ENCODE measurements around the gene KCND3. TPM values are rescaled to one million over a fixed set of nuclear protein-coding genes. Genes with fewer than 3 reads are reported as not detected.

The KCND3 gene
- total RNA-seq, 2 experiments from 2014 or later = not detected

DNA sequence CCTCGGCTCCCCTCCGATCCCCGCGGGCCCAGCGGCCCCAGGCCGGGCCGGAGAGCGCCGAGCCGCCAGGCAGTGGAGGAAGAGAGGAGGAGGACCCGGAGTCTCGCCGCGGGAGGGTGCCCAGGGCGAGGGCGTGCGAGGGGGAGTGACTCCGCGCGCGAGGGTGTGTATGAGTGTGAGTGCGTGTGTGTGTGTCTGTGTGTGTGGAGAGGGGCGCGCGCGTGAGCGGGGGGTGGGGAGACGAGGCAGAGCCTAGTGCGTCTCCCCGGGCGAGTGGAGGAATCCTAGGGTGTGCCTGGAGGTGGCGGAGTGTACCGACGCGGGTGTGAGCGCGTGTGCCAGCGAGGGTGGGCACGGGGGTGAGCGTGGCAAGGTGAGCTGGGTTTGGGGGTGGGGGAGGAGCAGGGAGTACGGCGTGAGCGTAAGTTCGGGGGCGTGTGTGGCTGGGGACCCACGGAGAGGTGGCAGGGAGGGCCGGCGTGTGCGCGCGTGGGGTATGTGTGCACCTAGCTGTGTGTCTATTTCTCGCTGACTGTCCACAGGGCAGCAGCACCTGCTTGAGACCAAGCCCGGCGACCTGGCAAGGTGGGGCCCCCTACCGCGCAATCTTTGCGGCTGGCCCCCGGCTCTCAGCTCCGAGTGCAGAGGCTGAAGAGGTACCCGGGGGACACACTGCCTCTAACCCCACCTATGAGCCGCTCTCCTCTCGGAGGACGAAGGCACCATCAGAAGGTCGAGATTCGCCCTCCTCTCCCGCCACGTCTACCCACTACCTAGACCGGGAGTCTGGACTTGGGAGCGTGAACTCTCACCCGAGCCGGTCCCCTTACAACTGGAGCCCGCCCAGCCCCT is 784 bp upstream of the KCND3 start:
- POLR2A ChIA-PET = no interaction called here
- CTCF ChIA-PET = no interaction called here

DNA sequence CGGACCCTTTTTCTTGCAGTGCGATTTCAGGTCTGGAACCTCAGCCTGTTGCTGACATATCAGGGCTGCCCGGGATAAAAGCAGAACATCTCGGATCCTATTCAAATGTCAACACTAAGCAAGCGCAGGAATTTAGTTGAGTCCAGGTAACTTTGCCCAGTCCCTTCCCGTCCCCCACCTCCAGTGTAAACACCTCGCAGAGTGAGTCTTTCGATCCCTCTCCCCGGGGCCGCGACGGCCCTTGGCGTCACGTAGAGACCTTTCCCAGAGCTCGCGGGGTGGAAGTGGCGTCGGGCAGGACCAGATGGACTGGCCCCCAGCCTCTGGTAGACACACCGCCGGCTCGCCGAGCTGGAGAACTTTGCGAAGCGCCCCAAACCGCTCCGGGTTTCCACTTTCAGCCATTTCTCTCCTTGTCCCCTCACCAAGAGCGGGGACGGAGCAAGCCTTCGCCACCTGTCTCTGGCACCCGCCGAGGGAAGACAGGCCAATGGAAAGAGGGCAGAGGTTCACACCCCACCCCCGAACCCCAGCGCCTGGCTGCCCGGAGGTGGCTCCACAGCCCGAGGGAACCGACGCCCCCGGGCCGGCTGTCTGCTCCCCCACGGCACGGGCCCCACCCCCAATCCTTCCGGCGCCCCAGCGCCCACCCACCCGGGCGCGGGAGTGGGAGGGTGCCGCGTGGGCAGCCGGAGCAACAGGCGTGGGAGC is 570 bp downstream of the KCND3 start:
- ChIA-PET CTCF (no interaction called here), POLR2A (no interaction called here)

GRCh38 chr1:111988377-111988742 is 1.1 kb downstream of the KCND3 start:
- CTCF ChIA-PET = no interaction called here

GRCh38 chr1:111987502-111987901 is 2.0 kb downstream of the KCND3 start:
- ChIA-PET POLR2A (no interaction called here), CTCF (no interaction called here)

More at GRCh38 chr1:111988377-111988742, 1.1 kb downstream of the KCND3 start:
- POLR2A ChIA-PET = no interaction called here

DNA sequence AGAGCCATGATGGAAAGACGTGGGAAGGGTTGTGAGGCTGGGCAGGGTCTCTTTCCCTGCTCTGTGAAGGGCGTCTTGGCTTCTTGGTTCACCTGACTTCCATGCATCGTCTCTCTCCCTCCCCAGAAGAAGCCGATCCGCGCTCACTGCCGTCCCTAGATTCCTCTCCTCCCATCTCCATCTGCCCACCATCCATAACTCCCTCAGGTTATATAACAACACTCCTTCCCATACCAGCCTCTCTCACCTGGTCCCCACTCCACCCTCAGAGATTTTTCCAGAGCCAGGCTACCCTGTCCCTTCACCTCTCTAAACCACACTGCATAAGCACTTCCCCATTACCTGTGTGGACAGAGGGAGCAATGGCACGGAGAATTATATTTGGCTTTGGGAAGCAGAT is 6.0 kb downstream of the KCND3 start:
- ChIA-PET POLR2A (no interaction called here), CTCF (no interaction called here)

GRCh38 chr1:111982428-111982827 is 7.0 kb downstream of the KCND3 start:
- CTCF ChIA-PET = no interaction called here
- POLR2A ChIA-PET = no interaction called here

GRCh38 chr1:111981871-111982270 is 7.6 kb downstream of the KCND3 start:
- ChIA-PET POLR2A (no interaction called here), CTCF (no interaction called here)

DNA sequence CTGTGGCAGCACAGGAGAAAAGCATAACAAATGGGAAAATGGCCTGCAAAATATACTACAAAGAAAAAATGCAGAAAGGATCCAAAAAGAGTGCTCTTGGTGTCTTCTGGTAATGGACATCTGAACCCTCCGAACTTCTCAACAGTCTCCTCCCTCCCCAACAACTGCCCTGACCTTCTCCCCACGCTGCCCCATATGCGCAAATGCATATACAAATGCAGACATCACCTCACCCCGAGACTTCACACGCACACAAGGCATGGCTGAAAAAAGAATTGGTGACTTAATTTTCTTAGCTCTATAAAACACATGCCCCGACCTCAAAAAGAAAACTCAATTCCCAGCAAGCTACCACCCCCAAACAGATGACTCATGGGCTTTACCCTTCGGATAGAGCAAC is 8.4 kb downstream of the KCND3 start:
- ChIA-PET CTCF (no interaction called here), POLR2A (no interaction called here)

GRCh38 chr1:111980686-111981085 is 8.8 kb downstream of the KCND3 start:
- POLR2A ChIA-PET = no interaction called here
- CTCF ChIA-PET = no interaction called here

GRCh38 chr1:111978695-111979094 is 10.8 kb downstream of the KCND3 start:
- CTCF ChIA-PET = no interaction called here
- POLR2A ChIA-PET = no interaction called here

DNA sequence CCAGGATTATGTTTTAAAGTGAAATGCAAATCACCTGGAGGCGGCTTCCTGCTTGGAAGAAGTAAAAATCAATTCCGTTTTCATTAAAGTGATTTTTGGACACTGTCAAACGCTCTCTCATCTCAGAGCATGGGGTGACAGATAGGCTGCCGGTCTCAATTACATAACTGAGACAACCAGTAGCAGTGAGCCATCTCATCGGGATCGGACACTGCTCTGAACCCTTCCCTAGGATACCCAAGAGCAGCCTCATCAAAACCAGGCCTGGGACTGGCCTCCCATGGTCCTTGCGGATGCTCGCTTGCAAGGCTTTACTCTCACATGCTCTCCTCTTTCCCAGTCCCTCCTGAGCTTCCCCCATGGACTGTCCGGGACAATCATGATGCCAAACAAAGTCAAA is 12.1 kb downstream of the KCND3 start:
- ChIA-PET POLR2A (no interaction called here), CTCF (no interaction called here)

GRCh38 chr1:111976842-111977241 is 12.6 kb downstream of the KCND3 start:
- ChIA-PET CTCF (no interaction called here), POLR2A (no interaction called here)

- POLR2A ChIA-PET = no interaction called here
These were observed 13.1 kb downstream of the KCND3 start for GRCh38 chr1:111976332-111976731.

DNA sequence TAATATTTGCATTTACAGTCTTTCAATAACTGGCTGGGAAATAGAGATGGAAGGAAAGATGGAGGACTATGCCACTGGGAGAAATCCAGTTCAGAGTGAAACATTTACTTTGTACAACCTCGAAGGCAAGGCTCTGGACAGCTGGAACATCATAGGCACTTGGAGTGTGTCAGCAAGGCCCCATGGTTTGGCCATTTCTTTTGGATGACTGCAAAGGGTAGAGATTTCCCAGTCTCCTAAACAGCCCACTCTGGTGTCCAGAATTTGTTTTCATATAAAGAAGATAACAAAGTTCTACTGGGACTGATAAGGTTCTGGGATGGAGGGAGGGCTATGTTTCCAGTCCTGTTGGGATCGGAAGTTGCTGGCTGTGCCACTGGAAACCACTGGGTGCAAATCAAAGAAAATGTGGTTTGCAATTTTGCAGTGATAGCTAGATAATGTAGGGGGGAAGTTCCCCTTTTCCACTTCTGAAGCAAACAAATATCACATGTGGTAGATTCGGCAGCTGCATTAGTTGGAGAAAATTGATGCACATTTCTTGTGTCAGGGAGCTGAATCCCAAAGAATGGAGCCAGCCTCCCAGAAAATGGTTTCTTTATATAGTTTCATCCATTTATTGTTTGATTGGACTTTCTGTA is 16.2 kb downstream of the KCND3 start:
- ChIA-PET POLR2A (no interaction called here), CTCF (no interaction called here)

More at GRCh38 chr1:111976332-111976731, 13.1 kb downstream of the KCND3 start:
- CTCF ChIA-PET = no interaction called here

GRCh38 chr1:111971396-111971795 is 18.1 kb downstream of the KCND3 start:
- ChIA-PET CTCF (interaction anchor here (0.6 kb wide), 1 partner anchor 64 kb away, joined by 3 read pairs; no protein-coding TSS in a partner anchor), POLR2A (no interaction called here)

- POLR2A ChIA-PET = no interaction called here
- CTCF ChIA-PET = no interaction called here
These were observed 21.0 kb downstream of the KCND3 start for GRCh38 chr1:111968511-111968910.

DNA sequence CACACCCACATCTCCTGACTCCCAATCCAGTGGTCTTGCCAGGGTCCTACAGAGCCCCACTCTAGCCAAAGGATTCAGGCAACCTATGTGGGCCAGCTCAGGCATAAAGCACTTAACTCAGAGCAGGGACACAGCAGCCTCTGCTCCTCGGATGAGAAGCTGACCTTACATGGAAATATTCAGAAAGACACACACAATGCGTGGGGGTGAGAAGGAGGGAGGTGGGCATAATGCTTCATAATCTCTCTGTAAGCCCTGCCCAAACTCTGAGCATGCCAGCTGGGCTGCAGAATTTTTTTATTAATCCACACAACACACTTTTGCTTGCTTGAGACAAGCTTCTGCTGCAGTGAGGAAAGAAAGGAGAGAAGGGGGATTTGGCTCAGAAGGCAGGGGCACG is 21.6 kb downstream of the KCND3 start:
- ChIA-PET POLR2A (no interaction called here), CTCF (no interaction called here)

DNA sequence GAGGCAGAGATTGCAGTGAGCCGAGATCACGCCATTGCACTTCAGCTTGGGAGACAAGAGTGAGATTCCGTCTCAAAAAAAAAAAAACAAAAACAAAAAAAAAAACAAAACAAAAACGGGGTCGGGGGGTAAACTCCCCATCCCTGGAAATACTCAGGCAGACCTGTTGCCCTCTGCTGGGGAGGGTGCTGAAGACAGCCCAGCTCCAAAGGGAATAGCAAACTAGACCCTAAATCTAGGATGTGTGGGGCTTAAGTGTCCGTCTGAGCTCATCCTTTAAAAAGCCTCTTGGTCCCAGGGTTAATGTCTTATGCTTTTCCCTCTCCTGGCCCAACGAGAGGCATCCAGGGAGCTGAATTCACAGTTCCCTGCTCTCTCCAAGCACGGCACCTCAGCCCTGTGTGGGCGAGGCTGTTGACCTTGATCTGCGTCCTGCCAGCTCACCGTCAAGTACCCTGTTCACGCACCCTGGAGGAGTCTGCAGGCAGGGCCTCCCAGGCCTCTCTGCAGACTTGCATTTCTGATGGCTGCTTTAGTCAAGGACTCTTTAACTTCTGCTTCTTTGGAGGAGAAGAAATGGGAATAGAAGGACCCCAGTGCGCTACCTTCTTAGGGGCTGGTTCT is 22.3 kb downstream of the KCND3 start:
- ChIA-PET POLR2A (no interaction called here), CTCF (interaction anchor here (0.6 kb wide), 2 partner anchors 403 to 614 kb away, joined by 3 read pairs; no protein-coding TSS in a partner anchor)

GRCh38 chr1:111965781-111966443 is 23.6 kb downstream of the KCND3 start:
- POLR2A ChIA-PET = no interaction called here
- CTCF ChIA-PET = interaction anchor here (0.7 kb wide), 1 partner anchor 200 kb away, joined by 3 read pairs; no protein-coding TSS in a partner anchor

Data from activated CD8-positive, alpha-beta memory T cell treated with anti-CD3 and anti-CD28 coated beads for 36 hours (primary cell).